NK-92 treated with Interleukin-12 subunit alpha and Interleukin-12 subunit beta, amount 100 ng/mL, for 24 hours (cell line): ENCODE data around the gene PRDM1.

ENCODE experiments used
- DNase-seq: peaks from one replicate; lab custom pipeline; 2025; lab: John Stamatoyannopoulos, UW

Gene PRDM1

DNA sequence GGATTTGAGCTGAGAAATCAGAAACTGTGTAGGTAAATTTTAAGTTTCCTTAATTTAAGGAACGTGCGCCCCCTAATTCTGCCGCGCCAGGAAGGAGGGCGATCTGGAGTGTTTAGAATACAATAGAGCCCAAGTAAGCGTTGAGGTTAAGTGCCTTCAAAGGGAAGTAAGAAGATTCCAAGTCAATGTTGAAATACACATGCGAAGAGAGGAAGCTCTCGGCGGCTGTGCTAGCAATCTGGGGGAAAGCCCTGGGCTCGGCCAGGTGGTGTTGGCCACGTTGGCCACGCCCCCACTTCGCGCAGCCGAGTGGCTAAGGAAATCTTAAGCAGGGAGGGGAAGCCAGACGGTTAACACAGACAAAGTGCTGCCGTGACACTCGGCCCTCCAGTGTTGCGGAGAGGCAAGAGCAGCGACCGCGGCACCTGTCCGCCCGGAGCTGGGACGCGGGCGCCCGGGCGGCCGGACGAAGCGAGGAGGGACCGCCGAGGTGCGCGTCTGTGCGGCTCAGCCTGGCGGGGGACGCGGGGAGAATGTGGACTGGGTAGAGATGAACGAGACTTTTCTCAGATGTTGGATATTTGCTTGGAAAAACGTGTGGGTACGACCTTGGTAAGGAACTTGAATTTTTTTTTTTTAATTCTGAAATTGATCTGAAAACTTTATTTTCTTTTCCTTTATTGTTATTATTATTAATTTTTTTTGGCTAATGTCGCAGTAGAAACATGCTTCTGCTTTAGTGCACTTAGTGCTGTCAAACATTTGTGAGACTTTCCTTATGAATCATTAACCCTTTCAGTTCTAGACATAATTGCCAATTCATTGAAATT lies at the start of gene PRDM1:
Gene PRDM1 (plus strand): TSS at position 353 of the 830 bp plus-strand sequence. CDS start 218 bp downstream, at position 571.
- DNase-seq = peak; percentile 94

DNA sequence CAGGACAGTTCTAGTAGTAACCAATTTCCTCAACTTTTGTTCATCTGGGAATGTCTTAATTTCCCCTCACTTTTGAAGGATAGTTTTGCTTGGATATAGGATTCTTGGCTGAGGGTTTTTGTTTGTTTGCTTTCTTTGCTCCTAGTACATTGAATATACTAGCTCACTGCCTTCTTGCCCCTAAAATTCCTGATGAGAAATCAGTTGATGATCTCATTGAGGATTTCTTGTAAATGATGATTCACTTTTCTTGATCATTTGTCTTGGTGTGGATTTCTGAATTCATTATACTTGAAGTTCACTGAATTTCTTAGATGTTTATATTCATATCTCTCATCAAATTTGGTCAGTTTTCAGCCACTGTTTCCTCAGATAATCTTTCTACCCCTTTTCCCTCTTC lies 49.1 kb upstream of the PRDM1 start:
- no peak for DNase-seq

DNA sequence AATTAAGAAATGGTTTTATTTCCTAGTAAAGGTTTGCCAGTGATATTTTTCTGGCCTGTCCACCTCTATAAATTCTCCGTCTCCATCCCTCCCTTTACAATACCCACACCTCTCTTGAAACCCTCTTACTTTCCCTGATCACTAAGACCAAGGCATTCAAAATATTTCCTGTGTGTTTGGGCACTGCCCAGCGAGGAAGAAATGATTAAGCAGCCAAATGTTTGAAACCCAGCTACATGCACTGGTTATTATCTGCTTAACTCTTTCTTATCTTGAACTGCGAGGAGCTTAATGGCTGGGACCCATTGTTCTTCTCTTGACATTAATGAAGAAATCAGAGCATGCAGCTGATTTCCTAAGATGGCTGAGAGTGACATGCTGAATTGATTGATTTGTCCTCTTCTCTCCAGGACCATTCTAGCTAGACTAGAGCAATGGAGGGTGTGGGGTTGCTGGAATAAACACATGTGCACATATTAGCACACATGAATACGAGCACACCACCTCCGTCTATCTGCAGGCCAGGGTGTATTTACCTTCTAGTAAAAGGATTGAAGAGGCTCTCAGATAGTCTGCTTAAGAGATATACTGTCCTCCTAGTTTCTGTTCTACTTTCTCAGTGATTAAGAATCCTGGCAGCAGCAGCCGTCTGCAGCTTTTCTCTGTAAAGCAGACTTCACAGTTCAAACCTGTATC lies 46.1 kb upstream of the PRDM1 start:
- DNase-seq = no peak

DNA sequence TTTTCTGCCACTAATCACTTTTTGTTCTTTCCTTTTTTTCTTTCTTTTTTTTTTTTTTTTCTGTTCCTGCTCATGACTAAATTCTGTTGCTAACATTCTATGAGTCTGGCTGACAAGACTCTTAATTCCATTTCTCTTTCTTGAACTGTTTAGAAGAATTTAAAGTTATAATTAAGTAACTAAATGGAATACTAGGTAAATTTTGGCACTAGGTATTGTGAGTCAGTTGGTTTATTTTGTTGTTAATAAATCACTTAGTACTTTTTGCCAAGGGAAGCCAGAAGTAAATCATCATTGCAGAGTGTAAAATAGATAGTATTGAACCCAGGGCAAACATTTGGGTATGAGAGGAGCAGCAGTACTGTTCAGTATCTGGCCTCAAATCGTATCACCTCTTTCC lies 42.0 kb upstream of the PRDM1 start:
- DNase-seq = no peak

DNA sequence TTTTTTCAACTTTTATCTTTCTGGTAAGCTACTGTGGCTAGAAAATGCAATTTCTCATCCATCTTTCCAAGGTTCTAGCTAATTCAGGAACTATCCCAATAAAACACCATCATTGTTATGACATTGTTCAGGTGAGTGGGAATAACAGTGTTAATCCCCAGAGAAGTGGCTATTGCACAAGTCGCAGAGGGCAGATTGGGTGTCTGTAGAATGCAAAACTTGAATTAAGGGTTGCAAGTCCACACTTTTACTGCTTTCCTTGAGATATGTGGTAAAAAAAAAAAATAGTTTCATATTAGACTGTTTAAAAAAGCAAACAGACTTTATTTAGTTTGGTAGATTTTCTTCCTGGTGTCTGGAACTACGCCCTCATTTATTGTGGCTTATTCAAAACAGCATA lies 41.1 kb upstream of the PRDM1 start:
- no peak for DNase-seq

DNA sequence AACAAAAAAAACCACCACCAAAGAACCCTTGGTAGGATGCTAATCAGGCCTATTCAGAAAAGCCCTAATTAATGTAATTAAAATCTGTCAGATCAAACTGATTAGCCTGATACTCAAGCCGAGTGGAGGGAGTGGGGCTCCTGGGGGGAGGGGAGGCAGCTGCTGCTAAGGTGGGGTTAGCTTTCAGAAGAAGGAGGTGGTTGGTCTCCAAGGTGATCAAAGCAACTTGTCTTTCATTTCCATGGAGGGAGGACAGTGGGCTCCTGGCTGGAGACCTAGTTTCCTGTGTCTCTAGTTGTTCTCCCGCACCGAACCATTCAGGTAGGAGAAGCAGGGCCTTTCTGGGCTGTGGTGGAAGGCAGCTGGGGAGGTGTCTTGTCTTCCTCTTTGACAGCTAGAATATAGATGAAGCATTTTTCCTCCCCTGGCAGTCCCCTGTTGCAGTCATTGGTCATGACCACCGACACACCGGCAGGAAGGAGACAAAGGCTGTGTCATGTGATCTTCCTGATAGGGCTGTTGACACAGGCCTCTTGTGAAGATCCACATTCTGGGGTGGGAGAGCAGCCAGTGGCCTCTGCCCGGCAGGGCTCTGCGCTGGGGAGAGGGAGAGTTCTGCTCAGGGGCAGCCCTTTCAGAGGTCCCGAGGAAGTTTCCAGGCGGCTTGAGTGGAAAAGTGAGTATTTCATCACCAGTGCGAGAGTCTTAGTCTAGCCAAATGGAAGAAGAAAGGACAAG lies 39.9 kb upstream of the PRDM1 start:
- no peak for DNase-seq

DNA sequence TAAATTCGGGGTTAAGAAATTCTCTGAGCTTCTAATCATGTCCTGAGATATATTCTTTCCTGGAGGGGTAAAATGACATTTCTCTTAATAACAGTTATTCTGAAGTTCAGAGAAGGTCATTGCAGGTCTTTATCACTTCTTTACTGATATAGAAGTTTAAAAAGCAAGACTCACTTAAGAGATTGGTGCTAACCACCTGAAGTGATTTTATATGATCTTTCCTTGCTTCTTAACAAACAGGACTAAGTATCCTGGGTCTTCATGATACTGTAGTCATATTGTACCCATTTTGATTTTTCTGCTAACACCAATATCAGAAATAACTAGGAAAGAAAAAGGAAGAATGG lies 39.3 kb upstream of the PRDM1 start:
- no peak for DNase-seq

DNA sequence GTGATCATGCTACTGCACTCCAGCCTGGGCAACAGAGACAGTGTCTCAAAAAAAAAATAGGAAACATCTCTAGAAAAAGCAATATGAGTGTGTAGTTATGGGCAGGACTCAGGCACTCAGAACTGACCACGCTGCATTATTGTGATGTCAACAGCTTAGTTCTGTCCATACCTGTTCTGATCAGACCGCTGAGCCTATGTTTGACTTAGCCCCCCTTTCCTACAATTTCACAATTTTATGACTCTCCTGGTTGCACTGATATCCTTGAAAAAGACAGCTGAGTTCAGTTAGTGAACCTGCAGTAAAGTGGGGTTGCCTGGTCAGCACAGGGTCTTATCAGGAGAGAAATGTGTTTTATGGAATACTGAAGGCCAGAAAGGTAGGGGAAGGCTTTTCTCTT lies 37.8 kb upstream of the PRDM1 start:
- DNase-seq = no peak

DNA sequence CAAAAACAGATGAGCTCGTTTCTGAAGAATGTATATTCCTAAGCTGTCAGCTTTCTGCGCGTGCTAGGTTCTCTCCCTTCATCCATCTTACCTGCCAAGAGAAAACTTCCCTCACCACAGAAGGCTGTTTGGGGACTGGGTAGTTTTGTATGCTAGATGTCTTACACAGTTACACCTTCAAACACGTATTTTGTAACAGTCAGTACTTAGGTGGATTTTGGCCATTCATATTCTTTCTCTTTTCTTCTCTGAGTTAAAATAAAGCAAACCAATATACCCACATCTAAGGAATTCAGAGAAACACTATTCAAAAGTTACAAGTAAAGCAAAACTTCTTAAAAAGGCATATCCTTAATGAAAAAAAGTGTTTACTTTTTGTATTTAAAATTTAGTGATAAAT lies 35.6 kb upstream of the PRDM1 start:
- no peak for DNase-seq

DNA sequence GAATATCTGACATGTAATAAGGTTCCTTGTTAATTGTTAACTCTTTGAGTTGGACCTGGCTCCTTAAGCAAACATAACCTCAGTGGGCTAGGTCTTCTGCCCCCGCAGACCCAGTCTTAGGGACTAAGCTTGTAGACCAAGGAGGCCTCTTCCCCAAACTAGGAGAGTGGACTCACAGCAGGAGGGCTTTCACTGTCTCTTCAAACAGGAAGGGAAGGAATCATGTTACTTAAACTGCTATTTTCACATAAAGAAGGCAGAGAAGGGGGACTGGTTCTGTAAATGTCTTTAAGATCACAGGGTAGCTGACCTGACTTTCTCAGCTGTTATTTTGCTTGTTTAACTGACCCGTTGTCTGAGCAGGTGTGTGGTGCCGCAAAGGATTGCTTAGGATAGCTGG lies 34.9 kb upstream of the PRDM1 start:
- DNase-seq = no peak

DNA sequence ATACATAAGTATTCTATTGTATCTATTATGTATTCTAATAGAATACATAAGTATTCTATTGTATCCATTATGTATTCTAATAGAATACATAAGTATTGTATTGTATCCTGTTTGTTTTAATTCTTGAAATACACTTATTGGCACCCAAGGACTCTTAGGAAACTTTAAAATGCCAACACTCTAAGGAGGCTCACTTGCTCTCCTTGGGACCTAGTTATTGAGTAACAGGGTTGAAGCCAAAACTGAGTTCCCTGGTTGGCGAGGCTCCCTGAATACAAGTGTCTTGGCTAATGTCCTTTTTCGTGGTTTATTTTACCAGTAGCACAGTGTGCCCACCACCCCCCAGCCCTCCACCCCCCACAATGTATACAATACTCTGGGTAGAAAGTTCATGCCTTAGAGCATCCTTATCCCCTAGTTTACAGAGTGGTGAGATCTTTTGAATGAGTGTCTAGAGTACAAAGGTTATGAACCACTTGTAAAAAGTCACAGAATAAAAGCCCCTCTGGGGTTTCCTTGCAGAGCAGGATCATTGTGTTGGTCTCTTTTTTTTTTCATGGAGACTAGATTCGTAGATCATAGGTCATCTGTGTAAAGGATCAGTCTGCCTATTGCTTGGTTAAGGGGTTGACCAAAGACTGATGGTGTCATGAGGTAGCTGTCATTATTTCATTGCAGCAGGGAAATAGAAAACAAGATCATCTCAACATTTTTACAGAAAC lies 32.5 kb upstream of the PRDM1 start:
- DNase-seq = no peak

DNA sequence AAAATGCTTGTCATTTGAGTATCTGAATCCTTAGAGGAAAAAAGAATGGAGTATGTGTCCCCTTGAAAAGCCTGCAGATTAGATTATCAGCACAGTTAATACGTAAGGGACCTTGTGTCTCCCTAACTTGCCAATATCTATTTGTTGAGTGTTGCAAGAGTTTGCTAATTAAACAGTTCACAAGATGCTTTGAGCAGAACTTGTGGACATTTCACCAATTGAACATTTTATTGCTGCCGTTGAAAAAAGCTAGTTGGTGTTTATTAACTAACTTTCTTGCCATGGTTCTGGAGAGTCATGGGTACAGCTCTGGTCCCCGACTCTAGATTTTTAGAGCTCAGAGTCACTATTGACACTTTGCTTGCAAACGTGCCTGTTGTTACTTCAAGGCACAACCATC lies 30.6 kb upstream of the PRDM1 start:
- DNase-seq = no peak

DNA sequence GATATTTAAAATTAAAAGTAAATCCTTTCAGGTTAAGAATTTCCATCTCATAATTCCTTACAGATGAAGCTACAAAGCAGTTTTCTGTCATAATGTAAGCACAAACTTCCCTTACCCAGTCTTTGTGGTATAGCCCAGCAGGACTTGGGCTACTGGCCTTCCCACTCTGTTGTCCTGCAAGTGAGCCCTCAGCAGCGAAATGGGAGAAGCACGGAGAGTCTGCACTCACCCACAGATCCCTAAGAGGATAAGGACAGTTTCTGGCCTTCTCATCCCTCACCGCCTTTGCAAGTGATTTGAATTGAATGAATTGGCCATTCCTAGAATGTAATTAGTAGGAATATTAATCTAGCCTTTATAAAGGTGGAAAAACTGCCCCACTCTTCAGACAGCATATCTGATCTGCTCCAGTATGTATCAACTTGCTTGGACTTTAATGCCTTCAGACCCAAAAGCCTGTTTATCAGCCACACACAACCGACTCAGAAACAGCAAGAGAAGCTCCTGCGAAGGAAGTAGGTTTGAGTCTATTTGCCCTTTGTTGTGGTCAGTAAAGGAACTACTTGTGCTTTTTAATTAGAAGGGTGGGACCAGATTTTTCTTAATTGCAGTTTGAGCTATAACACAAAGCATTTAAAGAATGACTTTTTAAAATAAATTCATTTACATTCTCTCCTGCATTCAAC lies 29.9 kb upstream of the PRDM1 start:
- no peak for DNase-seq

DNA sequence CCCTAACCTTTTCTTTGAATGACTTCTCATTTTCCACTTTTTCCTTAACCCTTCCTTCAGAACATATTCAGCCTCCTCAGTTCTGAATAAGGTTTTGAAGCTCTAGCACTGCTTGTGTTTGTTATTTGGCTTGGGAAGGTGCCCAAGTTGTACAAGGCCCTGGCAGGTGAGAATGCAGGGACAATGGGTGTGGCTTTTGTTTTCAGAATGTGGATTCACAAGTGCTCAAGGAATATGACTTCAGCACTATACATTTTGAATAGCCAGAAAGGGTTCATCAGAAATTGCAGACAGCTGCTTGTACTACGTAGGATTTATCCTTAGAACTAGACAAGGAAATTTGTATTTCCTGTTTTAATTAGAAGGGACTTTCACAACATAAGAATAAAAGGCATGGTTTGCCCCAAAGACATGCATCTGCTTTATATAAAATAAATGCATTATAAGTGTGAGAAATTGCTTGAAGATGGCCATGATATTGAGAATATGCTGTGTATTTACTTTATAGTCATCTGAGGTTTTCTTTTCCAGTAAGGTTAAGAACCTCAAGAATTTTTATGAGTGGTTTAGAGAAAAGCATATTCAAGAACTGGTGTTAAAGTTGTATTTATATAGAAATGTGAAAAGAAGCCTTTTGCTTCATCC lies 29.3 kb upstream of the PRDM1 start:
- no peak for DNase-seq

DNA sequence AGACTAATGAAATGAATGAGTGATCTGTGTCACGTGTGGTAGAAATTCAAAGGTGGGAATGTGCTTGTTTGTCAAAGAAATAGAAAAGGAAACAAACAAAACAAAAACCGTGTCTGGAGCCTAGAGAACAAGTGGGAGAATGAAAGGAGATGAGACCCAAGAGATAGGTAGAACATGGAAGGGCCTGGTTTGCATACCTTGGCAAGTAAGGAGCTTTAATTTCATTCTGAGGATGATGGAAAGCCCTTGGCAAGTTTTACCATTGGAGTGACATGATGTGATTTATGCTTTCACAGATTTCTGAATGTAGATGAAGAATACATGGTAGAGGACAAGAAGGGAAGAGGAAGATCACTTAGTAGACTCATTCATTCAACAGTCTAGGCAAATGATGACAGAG lies 26.8 kb upstream of the PRDM1 start:
- DNase-seq = no peak

DNA sequence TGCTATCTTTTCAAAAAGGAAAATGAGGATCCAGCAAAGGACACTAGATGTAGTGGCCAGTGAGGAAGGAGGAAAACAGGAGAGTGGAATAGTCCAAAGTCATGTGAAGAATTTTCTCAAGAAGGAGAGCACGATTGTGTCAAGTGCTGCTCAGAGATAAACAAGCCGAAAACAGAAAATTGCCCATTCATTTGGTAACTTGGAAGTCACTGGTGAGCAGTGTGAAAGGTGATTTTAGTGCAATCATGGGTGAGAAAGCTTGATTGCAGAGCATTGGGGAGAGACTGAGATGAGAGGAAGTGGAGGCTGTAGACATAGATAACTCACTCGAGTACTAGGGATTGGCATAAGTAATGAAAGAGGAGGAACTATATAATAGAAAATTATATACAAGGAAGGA lies 26.0 kb upstream of the PRDM1 start:
- no peak for DNase-seq

DNA sequence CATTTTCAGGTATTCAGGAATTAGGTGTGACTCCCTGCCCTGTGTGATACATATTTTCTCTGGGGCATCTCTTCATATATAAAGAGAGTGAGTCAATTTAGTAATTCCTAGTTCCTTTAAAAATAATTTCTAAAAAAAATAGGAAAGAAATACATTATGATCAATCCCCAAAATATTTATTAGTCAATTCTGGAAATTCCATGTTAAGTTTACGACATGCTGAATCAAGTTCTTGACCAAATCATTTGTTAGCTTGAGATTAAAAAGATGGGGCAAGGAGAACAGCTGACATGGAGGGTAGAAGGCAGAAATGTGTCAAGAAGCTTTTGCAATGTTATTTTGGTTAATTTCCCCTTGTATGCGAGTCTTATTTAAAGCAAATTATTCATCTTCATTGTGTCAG lies 22.7 kb upstream of the PRDM1 start:
- no peak for DNase-seq

DNA sequence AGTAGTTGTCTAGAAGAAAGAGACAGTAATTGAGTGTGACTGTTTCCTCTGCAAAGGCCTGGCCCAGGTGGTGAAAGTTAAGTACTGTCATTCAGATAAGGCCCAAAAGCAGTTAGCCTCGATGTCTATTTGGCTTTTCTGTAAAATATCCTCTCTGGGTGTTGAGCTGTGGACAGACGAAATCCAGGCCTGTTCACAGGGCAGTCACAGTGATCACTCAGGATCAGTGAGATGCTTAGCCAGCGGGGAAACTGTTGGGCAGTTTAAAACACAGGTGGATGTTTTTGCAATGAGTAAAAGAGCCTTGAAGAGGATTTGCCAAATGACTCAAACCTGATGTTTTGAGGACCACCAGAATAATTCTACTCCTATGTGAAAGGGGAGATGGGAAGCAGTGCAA lies 22.0 kb upstream of the PRDM1 start:
- no peak for DNase-seq

DNA sequence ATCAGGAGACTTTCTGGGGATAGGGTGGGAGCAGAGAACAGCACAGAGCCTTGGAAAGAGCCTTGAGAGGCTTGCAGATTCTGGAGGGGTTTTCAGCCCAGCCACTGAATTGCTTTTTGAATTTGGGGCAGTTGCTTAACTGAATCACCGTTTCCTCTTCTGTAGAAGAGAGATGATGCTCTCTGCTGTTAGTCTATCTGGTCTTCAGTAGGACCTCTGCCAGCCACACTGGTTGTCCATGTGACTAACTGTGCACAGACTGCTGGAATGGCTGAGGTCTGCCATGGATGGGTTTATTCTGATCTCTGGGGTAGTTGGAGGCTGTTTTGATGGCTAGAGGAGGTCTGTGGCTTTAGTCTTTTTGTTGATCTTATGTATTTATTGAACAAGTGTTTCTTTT lies 21.4 kb upstream of the PRDM1 start:
- DNase-seq = no peak

DNA sequence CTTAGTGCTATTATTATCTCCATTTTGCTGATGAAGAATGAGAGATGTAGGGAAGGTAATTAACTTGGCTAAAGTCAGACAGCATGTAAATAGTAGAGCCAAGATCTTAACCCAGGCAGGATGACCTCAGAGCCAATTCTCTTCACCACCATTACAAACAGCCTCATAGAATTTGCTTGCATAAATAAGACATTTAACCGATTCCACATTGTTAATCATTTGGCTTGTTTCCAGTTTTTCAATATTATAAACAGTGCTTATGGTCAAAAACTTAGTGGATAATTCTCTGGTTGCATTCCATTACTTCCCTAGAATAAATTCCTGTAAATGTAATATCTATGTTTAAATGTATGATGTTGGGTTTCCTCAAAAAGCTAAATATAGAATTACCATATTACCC lies 19.1 kb upstream of the PRDM1 start:
- no peak for DNase-seq

DNA sequence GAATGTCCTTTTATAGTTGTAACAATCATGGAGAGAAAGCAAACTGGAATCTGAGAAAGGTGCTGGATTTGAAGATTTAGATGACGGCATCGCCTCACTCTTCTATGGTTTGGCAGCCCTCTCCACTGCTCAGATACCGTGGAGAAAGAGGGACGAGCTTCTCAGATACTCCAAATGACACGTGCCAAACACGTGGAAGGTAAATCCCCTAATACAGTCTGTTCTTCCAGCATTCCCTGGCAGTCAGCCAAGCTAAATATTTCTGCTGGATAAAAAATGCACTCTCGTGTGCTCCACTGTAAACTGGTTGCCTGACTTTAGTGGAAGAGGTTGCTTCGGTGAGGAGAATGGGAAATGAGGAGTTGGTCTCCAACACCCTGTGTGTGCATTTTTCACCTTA lies 16.7 kb upstream of the PRDM1 start:
- DNase-seq = no peak
